ENCODE data around the gene NKD2.
"Not testable (repeated sequence)": the region's sequence is repeated elsewhere in the genome, so short reads cannot be mapped to it uniquely, and the experiment has no call there.

Gene NKD2

GRCh38 chr5:1014346-1014745, 5.7 kb downstream of the NKD2 start:
- no peak for DNase-seq (ENCODE audit: low read depth)

GRCh38 chr5:1014781-1015221, 6.2 kb downstream of the NKD2 start:
- DNase-seq (ENCODE audit: low read depth) = no peak

GRCh38 chr5:1015507-1015906, 6.9 kb downstream of the NKD2 start:
- no peak for DNase-seq (ENCODE audit: low read depth)

GRCh38 chr5:1016036-1016435, 7.4 kb downstream of the NKD2 start:
- no peak for DNase-seq (ENCODE audit: low read depth)

GRCh38 chr5:1016476-1016875, 7.9 kb downstream of the NKD2 start:
- no peak for DNase-seq (ENCODE audit: low read depth)

- no peak for DNase-seq (ENCODE audit: low read depth)
These were observed 8.5 kb downstream of the NKD2 start for GRCh38 chr5:1017056-1017455.

- no peak for DNase-seq (ENCODE audit: low read depth)
These were observed 9.3 kb downstream of the NKD2 start for GRCh38 chr5:1017691-1018455.

GRCh38 chr5:1018596-1018995, 10.0 kb downstream of the NKD2 start:
- no peak for DNase-seq (ENCODE audit: low read depth)

GRCh38 chr5:1019001-1019905, 10.7 kb downstream of the NKD2 start:
- no peak for DNase-seq (ENCODE audit: low read depth)

- DNase-seq (ENCODE audit: low read depth) = no peak
These were observed 11.9 kb downstream of the NKD2 start for GRCh38 chr5:1020452-1020961.

GRCh38 chr5:1021136-1021968, 12.8 kb downstream of the NKD2 start:
- DNase-seq (ENCODE audit: low read depth) = no peak

- not testable (repeated sequence) for DNase-seq (ENCODE audit: low read depth)
These were observed 13.4 kb downstream of the NKD2 start for GRCh38 chr5:1021969-1022336.

- DNase-seq (ENCODE audit: low read depth) = no peak
These were observed 18.4 kb downstream of the NKD2 start for GRCh38 chr5:1026700-1027621.

- no peak for DNase-seq (ENCODE audit: low read depth)
These were observed 19.2 kb downstream of the NKD2 start for GRCh38 chr5:1027631-1028441.

- DNase-seq (ENCODE audit: low read depth) = no peak
These were observed 20.1 kb downstream of the NKD2 start for GRCh38 chr5:1028481-1029281.

GRCh38 chr5:1029282-1029944, 20.8 kb downstream of the NKD2 start:
- DNase-seq (ENCODE audit: low read depth) = no peak

GRCh38 chr5:1029945-1030625, 21.5 kb downstream of the NKD2 start:
- DNase-seq (ENCODE audit: low read depth) = no peak

GRCh38 chr5:1030801-1031271, 22.2 kb downstream of the NKD2 start:
- DNase-seq (ENCODE audit: low read depth) = no peak

Data from T-helper 22 cell (primary cell).